Activated T-helper 1 cell treated with anti-CD3 and anti-CD28 coated beads, Interleukin-2, amount 50 U/mL, for 16 hours (primary cell): ENCODE results near the gene CTDSP2.
"Not testable (repeated sequence)": the region's sequence is repeated elsewhere in the genome, so short reads cannot be mapped to it uniquely, and the experiment has no call there.

Experiments
- DNase-seq, 2 donors: peaks; one replicate each; pipeline ENCODE4 v3.0.0-alpha.2; 2020; ENCODE audit warnings: low read depth in 1 of 2, low spot score in 1 of 2

CTDSP2 gene

GRCh38 chr12:57836442-57837375 is 9.8 kb downstream of the CTDSP2 start:
- no peak for DNase-seq

- DNase-seq, result no peak
These were observed 10.9 kb downstream of the CTDSP2 start for GRCh38 chr12:57835366-57836288.

DNA sequence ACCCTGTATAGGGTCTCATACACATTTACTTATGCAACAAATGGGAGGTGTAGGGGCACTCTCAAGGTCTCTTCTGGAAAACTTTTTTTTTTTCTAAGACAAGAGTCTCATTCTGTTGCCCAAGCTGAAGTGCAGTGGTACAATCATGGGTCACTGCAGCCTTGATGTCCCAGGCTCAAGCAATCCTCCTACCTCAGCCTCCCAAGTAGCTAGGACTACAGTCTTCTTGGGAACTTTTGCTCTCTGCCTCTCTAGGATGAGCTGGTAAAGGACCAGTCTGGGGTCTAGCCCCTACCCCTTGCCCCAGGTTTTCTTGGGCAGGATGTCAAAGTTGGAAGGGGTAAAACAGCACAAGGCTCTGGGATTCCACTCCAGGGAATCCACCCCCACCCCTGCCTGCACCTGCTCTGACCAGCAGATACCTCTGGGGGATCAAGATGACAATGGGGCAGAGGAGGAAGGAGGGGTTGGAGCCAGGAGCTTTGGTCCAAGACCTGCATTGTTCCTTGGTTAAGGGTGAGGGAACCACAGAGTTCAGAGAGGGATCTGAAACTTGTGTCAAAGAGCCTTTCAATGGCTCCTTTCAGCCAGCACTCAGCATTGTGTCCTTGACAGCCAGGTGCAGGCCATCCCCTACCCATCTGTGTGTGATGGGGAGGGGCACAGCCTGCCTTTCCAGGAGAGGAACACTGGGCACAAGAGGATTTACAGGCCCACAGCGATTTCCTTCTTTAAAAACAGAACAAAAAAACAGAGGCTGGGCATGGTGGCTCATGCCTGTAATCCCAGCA is 12.2 kb downstream of the CTDSP2 start:
- DNase-seq, result no peak

- DNase-seq, result no peak
These were observed 12.9 kb downstream of the CTDSP2 start for GRCh38 chr12:57833672-57834071.

GRCh38 chr12:57832966-57833365 is 13.6 kb downstream of the CTDSP2 start:
- no peak for DNase-seq

- no peak for DNase-seq
These were observed 16.1 kb downstream of the CTDSP2 start for GRCh38 chr12:57830393-57830792.

DNA sequence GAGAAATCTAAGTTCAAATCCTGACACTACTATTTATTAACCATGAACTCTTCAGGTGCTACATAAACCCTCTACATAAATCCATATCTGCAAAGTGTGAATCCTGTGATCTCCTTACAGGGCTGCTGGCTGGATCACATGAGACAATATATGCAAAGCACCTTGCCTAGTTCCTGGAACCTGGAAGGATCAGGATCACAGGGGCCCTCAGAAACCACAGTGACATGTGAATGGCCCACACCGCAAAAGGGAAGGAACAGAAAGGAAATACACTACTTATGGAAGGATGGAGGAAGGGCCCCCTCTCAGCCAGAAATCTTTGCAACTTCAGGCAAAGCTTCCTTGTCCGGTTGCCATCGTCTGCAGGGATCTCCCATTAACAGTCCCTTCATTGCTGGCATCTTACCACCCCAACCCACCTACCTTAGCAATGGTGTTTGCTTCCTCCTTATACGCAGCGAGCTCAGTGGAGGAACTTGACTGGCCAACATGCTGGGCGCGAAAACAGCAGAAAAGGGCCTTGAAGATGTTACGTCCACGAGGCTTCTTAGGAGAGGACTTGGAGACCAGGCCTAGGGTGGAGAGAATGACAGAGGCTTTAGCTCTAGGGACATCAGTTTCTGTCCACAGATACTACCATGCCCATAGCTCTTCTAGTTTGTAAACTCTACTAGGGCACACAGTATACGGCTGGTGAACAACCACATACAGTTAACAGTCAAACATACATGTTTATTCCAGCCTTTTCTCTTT is 17.3 kb downstream of the CTDSP2 start:
- DNase-seq, result no peak

DNA sequence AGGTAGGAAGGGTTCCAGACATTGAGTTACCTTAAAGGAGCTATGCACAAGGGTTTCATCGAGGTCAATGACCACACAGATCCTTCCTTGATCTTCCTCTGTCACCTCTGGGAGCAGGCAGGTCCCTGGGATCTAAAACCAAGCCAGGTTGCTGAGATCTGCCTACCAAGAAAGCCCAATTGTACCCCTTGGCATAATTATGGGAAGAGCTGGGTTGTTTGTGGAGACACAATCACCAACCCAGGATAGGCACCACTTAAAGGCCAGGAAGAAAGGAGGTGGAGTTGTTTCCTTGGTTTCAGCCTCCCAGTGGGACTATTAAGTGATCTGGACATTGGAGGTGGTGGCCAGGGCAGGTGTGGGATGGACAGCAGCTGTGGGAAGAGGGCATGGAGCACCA is 19.6 kb downstream of the CTDSP2 start:
- no peak for DNase-seq

GRCh38 chr12:57826400-57826799 is 20.1 kb downstream of the CTDSP2 start:
- DNase-seq, result no peak

DNA sequence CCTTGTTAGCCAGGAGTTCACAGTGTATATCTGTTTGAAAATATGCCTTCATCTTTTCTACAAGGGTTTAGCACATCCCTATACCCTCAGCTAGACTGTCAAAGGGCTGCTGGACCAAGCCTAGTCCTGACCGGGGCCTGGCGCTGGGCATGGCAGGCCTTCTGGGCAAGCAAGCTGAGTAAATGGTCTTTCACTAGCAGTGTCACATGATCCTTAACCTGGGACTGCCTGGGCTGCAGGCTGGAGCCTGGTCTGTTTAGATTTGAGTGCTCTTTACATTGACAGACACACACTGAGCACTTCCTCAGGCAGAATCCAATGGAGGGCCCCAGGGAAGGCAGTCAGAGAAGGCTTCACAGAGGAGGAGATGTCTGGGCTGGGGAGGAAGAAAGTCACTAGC is 21.1 kb downstream of the CTDSP2 start:
- no peak for DNase-seq

DNA sequence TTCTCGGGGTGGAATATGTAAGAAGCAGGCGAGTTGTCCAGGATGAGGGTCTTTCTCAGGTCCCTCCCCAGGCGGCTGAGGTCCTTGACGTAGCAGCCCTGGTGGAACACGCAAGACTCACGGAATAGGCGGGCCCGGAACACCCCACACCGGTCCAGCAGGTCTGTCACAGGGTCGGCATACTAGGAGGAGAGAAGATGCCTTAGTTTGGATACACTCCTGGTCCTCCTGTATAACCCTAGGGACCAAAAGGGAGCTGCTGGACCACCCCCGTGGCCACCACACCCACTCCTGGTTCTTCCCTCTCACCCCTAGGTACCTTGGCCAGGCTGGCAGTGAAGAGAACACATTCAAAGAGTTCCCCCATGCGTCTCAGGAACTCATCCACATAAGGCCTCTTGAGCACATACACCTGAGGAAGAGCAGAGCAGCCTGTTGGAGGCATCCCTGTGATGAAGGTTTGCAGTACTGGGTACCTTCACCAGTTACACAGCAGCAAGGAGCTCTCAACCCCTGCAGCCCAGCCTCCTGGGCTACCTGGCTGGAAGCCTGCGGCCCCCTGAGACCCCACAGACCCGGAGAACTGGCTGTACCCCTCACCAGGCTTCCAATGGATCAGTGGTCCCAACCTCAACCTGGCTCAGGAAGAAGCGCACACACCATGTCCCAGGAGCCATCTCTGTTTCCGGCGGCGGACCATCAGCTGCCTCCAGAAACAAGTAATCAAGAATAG is 22.5 kb downstream of the CTDSP2 start:
- DNase-seq, result no peak

GRCh38 chr12:57823131-57823907 is 23.2 kb downstream of the CTDSP2 start:
- no peak for DNase-seq

DNA sequence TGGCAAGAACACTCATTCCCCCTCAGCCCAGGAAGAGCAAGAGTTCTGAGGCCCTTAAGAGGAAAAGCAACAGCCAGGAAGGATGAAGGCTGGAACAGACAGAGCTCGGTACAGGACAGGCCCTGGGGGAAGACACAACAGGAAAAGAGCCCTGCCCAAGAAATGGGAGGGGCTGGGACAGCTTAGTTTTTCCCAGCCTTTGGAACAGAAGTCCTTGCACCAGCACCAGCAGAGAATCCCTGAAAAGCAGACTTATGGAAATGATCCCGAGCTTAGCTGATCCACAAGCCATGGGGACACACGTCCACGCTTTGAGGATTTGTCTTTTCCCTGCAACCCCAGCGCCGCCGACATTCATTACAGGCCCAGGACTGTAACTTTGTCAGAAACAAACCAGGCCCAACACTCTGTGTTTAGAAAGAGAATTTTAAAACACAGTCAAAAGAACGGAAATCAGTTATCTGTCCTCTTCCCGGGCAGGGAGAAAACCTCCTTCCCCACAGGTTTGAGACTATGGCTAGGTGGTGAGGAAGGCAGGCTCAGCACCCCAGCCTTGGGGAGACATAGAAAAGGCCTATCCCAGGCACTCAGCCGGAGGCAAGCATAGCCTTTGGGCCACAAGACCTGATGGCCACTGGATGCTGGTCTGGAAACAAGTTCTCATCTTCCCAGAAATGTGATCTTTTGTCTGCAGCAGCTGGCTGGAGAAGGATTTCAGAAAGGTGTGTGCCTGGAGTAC is 24.0 kb downstream of the CTDSP2 start:
- DNase-seq, result no peak

DNA sequence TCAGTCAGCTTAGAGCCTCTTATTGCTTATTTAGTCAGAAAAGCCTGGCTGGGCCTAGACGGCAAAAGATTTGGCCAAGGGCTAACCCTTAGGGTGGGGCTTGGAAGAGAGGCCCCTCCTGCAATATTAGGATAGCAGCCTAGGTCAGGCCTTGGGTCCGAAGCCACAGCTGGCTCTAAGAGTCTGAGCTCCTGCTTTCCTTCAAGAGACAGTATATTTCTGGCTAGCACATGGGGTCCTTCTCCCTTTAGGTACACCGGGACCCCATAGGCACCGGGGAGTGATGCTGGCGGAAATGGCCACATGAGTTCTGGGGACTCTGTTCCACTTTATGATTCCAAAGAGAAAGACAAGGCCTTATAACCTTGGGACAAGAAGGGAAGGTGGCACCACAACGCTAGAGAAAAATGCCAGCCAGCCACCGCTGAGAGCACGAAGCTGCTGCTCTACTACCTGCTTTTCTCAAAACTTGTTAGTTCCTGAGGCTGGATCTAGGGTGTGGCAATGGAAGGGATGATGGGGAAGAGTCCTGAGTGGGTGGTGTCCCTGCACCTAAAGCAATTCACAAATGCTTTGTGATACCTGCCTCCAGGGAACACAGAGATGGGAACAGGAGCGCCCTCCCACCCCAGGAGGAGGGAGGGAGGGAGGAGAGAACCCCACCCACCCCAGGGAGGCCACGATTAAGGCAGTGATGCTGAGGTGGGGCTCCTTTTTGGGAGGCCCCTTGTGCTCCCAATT is 24.9 kb downstream of the CTDSP2 start:
- DNase-seq, result no peak

DNA sequence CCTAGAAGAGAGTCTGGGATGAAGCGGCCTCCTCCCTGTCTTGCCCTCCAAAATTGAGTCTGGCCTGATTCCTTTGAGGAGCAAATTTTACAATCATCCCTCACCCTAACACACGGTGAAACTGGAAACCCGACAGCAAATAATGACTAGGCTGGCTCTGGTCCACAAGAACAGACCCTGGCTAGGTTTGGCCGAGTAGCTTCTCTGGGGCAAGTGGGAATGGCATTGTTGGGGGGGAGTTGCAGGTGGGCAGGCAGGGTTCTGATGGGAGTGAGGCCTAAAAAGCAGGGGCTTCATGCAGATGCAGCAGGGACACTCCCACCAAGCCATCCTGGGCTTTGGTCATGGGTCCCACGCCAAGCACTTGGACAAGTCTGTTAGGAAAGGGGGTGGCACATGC is 25.5 kb downstream of the CTDSP2 start:
- DNase-seq, result not testable (repeated sequence)

- not testable (repeated sequence) for DNase-seq
These were observed 26.4 kb downstream of the CTDSP2 start for GRCh38 chr12:57820119-57820518.

DNA sequence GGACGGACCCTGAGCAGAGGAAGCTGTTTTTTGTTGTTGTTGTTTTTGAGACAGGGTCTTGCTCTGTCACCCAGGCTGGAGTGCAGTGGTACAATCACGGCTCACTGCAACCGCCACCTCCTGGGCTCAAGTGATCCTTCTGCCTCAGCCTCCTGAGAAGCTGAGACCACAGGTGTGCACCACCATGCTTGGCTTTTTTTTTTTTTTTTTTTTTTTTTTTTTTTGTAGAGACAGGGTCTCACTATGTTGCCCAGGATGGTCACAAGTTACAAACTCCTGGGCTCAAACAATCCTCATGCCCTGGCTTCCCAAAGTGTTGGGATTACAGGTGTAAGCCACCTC is 28.6 kb downstream of the CTDSP2 start:
- DNase-seq, result not testable (repeated sequence)
